Cardiac fibroblast (primary cell): ENCODE measurements around the gene CCDC91.

Source experiments
- DNase-seq, 2 donors: peaks; one replicate each; pipeline versions ENCODE4 v3.0.0 to v3.0.0-alpha.2; 2010; ENCODE audit warnings: low read depth in 2 of 2
- H3K4me3 ChIP-seq, 2 donors: replicated peaks in 1 of 2; 1 replicate in 1 of 2; 2 replicates in 1 of 2; pipeline ENCODE4 v1.5.1; 2011; ENCODE audit warnings: low read depth in 2 of 2, low read length in 2 of 2, mild to moderate bottlenecking in 2 of 2, moderate library complexity in 1 of 2
- CTCF ChIP-seq: IDR thresholded peaks from one replicate; pipeline ENCODE4 v1.5.1; 2011; ENCODE audit warnings: low read depth, mild to moderate bottlenecking, low read length, inconsistent platforms

CCDC91 gene

GRCh38 chr12:28294300-28294699 lies 104.0 kb downstream of the CCDC91 start:
- H3K4me3 ChIP-seq: no peak overlapping the region
- no peak for TF ChIP-seq CTCF
- DNase-seq: no peak

- no peak for TF ChIP-seq CTCF
- H3K4me3 ChIP-seq: no peak overlapping the region
- DNase-seq: no peak
Measured at GRCh38 chr12:28296287-28296686, 106.0 kb downstream of the CCDC91 start.

GRCh38 chr12:28303192-28303591 lies 112.9 kb downstream of the CCDC91 start:
- no peak overlapping the region for H3K4me3 ChIP-seq
- DNase-seq: no peak
- no peak for TF ChIP-seq CTCF

GRCh38 chr12:28306535-28306934 lies 116.3 kb downstream of the CCDC91 start:
- H3K4me3 ChIP-seq: no peak overlapping the region
- TF ChIP-seq CTCF: no peak
- DNase-seq: no peak

GRCh38 chr12:28308891-28309290 lies 118.6 kb downstream of the CCDC91 start:
- DNase-seq: peak; percentile 3 to 12
- no peak for TF ChIP-seq CTCF
- no peak overlapping the region for H3K4me3 ChIP-seq

GRCh38 chr12:28313631-28314030 lies 123.4 kb downstream of the CCDC91 start:
- peak; percentile 43 to 45 for DNase-seq
- H3K4me3 ChIP-seq: no peak overlapping the region
- TF ChIP-seq CTCF: no peak

- no peak for TF ChIP-seq CTCF
- DNase-seq: no peak
- no peak overlapping the region for H3K4me3 ChIP-seq
Measured at GRCh38 chr12:28316049-28316448, 125.8 kb downstream of the CCDC91 start.
